Mesothelial cell of epicardium (in vitro differentiated cells): ENCODE data around the gene TMEM38B. TPM values are rescaled to one million over a fixed set of nuclear protein-coding genes. Genes with fewer than 3 reads are reported as not detected.
"Not testable (repeated sequence)": the region's sequence is repeated elsewhere in the genome, so short reads cannot be mapped to it uniquely, and the experiment has no call there.

Source experiments
- DNase-seq, 2 experiments: peaks; one replicate each; pipeline ENCODE4 v3.0.0; 2021; ENCODE audit warnings: low spot score in 2 of 2; ENCODE audit not compliant: unreplicated experiment in 2 of 2
- H3K27ac Mint-ChIP-seq: 2 replicates; pipeline ENCODE4 v1.8.0; 2021; ENCODE audit warnings: mixed read lengths
- H3K27me3 Mint-ChIP-seq: 2 replicates; pipeline ENCODE4 v1.8.0; 2021; ENCODE audit warnings: low read depth, mixed read lengths
- H3K36me3 Mint-ChIP-seq: 2 replicates; pipeline ENCODE4 v1.8.0; 2021; ENCODE audit warnings: mixed read lengths
- H3K4me1 Mint-ChIP-seq: 2 replicates; pipeline ENCODE4 v1.8.0; 2021; ENCODE audit warnings: mixed read lengths
- H3K4me3 Mint-ChIP-seq: 2 replicates; pipeline ENCODE4 v1.8.0; 2021; ENCODE audit warnings: mild to moderate bottlenecking, moderate library complexity, mixed read lengths
- H3K9me3 Mint-ChIP-seq: 2 replicates; pipeline ENCODE4 v1.8.0; 2021; ENCODE audit warnings: mixed read lengths
- CTCF ChIP-seq: fragments of 200-600 bp; sonication (generic); IDR thresholded peaks from one replicate; pipeline ENCODE4 v1.5.0; 2021; ENCODE audit warnings: antibody characterized with exemption; ENCODE audit not compliant: unreplicated experiment
- total RNA-seq: library from RNA; stranded (reverse); gene quantifications from 3 replicates; pipeline ENCODE4 v1.2.1, GENCODE V29; 2021

Gene TMEM38B
- total RNA-seq, 1 donor from 2014 or later: 14.1 TPM

- Mint-ChIP-seq H3K36me3 (peaks cover 12% of the 10 kb centered on the region), H3K4me3 (no peak overlapping the region), H3K4me1 (no peaks in the 10 kb centered on the region), H3K9me3 (no peaks in the 10 kb centered on the region), H3K27me3 (no peaks in the 10 kb centered on the region), H3K27ac (no peak overlapping the region)
- TF ChIP-seq CTCF: no peak
- no peak for DNase-seq
Observed at GRCh38 chr9:105742088-105742487, 47.7 kb downstream of the TMEM38B start.

- H3K4me3 Mint-ChIP-seq, H3K27me3 Mint-ChIP-seq, DNase-seq, H3K4me1 Mint-ChIP-seq, H3K27ac Mint-ChIP-seq: not testable (repeated sequence)
- Mint-ChIP-seq H3K36me3 (peaks cover 33% of the 10 kb centered on the region), H3K9me3 (peaks cover 15% of the 10 kb centered on the region)
Observed at GRCh38 chr9:105747325-105747724, 53.0 kb downstream of the TMEM38B start.

- TF ChIP-seq CTCF: no peak
- H3K9me3 Mint-ChIP-seq: peaks cover 45% of the 10 kb centered on the region
- H3K36me3 Mint-ChIP-seq: peaks cover 50% of the 10 kb centered on the region
- H3K27me3 Mint-ChIP-seq: no peaks in the 10 kb centered on the region
- H3K4me1 Mint-ChIP-seq: no peaks in the 10 kb centered on the region
- H3K4me3 Mint-ChIP-seq: no peak overlapping the region
- H3K27ac Mint-ChIP-seq: no peak overlapping the region
- DNase-seq: no peak
Observed at GRCh38 chr9:105751761-105752160, 57.4 kb downstream of the TMEM38B start.

GRCh38 chr9:105757496-105758251 is 63.3 kb downstream of the TMEM38B start:
- Mint-ChIP-seq H3K4me1 (no peaks in the 10 kb centered on the region), H3K4me3 (no peak overlapping the region), H3K27ac (no peak overlapping the region), H3K9me3 (peaks cover 38% of the 10 kb centered on the region), H3K27me3 (no peaks in the 10 kb centered on the region), H3K36me3 (peaks cover 20% of the 10 kb centered on the region)
- TF ChIP-seq CTCF: no peak
- no peak for DNase-seq

GRCh38 chr9:105760053-105760452 is 65.7 kb downstream of the TMEM38B start:
- no peak overlapping the region for H3K27ac Mint-ChIP-seq
- no peak for TF ChIP-seq CTCF
- no peak for DNase-seq
- H3K36me3 Mint-ChIP-seq: peaks cover 11% of the 10 kb centered on the region
- H3K4me1 Mint-ChIP-seq: no peaks in the 10 kb centered on the region
- no peak overlapping the region for H3K4me3 Mint-ChIP-seq
- H3K9me3 Mint-ChIP-seq: peaks cover 15% of the 10 kb centered on the region
- H3K27me3 Mint-ChIP-seq: no peaks in the 10 kb centered on the region

- Mint-ChIP-seq H3K4me3 (peak overlapping the region; percentile 56), H3K9me3 (peaks cover 27% of the 10 kb centered on the region), H3K36me3 (peaks cover 27% of the 10 kb centered on the region)
- not testable (repeated sequence) for H3K27me3 Mint-ChIP-seq, DNase-seq, H3K27ac Mint-ChIP-seq, H3K4me1 Mint-ChIP-seq
Observed at GRCh38 chr9:105782561-105783494, 88.5 kb downstream of the TMEM38B start.

- not testable (repeated sequence) for H3K27me3 Mint-ChIP-seq, H3K4me1 Mint-ChIP-seq, DNase-seq, H3K27ac Mint-ChIP-seq, H3K4me3 Mint-ChIP-seq
- H3K36me3 Mint-ChIP-seq: peaks cover 33% of the 10 kb centered on the region
- H3K9me3 Mint-ChIP-seq: peaks cover 34% of the 10 kb centered on the region
Observed at GRCh38 chr9:105783495-105783872, 89.1 kb downstream of the TMEM38B start.

GRCh38 chr9:105786796-105787195 is 92.5 kb downstream of the TMEM38B start:
- H3K4me3 Mint-ChIP-seq, DNase-seq, H3K27me3 Mint-ChIP-seq, H3K4me1 Mint-ChIP-seq, H3K27ac Mint-ChIP-seq: not testable (repeated sequence)
- Mint-ChIP-seq H3K9me3 (peaks cover 51% of the 10 kb centered on the region), H3K36me3 (peaks cover 42% of the 10 kb centered on the region)
